Measurements from ENCODE around the gene CHRM2. TPM values are rescaled to one million over a fixed set of nuclear protein-coding genes. Genes with fewer than 3 reads are reported as not detected.

CHRM2 gene
- 13.8 TPM for total RNA-seq

DNA sequence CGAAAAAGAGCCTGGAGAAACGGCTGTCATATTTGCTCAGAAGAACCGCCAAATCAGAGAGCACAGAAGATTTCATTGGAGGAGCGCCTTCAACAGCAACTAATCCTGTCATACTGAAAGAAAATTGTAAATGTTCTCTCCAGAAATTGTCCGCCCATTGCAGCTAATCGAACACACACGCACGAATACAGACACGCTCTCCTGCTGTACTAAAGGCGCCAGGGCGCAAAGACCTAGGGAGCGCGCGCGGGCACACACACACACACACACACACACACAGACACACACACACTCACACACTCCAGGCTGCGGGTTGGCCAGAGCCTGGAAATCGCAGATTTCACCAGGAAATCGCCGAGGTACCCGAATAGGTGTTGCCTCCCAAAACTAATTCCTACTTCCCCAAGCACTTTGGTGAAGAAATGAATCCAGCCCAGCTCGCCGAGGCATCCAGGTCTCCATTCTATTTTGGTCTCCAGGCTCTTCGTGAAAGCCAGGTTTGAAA, at the start of gene CHRM2:
Gene CHRM2 (plus strand): TSS at position 157 of the 505 bp plus-strand sequence. CDS start 146,214 bp downstream, outside the sequence.

Small RNAs within 50 kb of the gene (small RNA-seq; reads per million reads assigned to genes)
- gene KRT8P51 (ENCODE audit: low replicate concordance) (not detected), gene MIR490 (ENCODE audit: low replicate concordance) (not detected)
